Neural crest cell (in vitro differentiated cells): ENCODE measurements around the gene STARD3. TPM values are rescaled to one million over a fixed set of nuclear protein-coding genes. Genes with fewer than 3 reads are reported as not detected.

Experiments
- DNase-seq: peaks from one replicate; pipeline ENCODE4 v3.0.0; 2021; ENCODE audit warnings: low read depth, mixed read lengths, low spot score
- H3K27ac Mint-ChIP-seq: one replicate; pipeline ENCODE4 v1.8.0; 2021; ENCODE audit warnings: mild to moderate bottlenecking, mixed read lengths; ENCODE audit not compliant: unreplicated experiment
- H3K27me3 Mint-ChIP-seq: 2 replicates; pipeline ENCODE4 v1.8.0; 2021; ENCODE audit warnings: low read depth, mild to moderate bottlenecking, mixed read lengths
- H3K36me3 Mint-ChIP-seq: 2 replicates; pipeline ENCODE4 v1.8.0; 2021; ENCODE audit warnings: low read depth, mild to moderate bottlenecking, mixed read lengths
- H3K4me1 Mint-ChIP-seq: 2 replicates; pipeline ENCODE4 v1.8.0; 2021; ENCODE audit warnings: mixed read lengths
- H3K4me3 Mint-ChIP-seq: one replicate; pipeline ENCODE4 v1.8.0; 2021; ENCODE audit warnings: mild to moderate bottlenecking, mixed read lengths
- H3K9me3 Mint-ChIP-seq: 2 replicates; pipeline ENCODE4 v1.8.0; 2021; ENCODE audit warnings: mixed read lengths
- CTCF ChIP-seq: fragments of 200-600 bp; sonication (generic); conservative IDR thresholded peaks from 2 replicates; pipeline ENCODE4 v1.5.0; 2021; ENCODE audit warnings: antibody characterized with exemption, mild to moderate bottlenecking
- total RNA-seq: library from RNA; stranded (reverse); gene quantifications from 2 replicates; pipeline ENCODE4 v1.2.1, GENCODE V29; 2021

STARD3 gene
- total RNA-seq, 1 donor from 2014 or later = 60.6 TPM

- Mint-ChIP-seq H3K27ac (no peak overlapping the region), H3K36me3 (no peaks in the 10 kb centered on the region), H3K9me3 (no peaks in the 10 kb centered on the region), H3K4me3 (no peak overlapping the region), H3K4me1 (peaks cover 42% of the 10 kb centered on the region), H3K27me3 (no peaks in the 10 kb centered on the region)
- no peak for TF ChIP-seq CTCF
- no peak for DNase-seq
Measured at GRCh38 chr17:39703913-39704312, 67.0 kb downstream of the STARD3 start.

GRCh38 chr17:39704821-39705551 is 68.0 kb downstream of the STARD3 start:
- Mint-ChIP-seq H3K27me3 (no peaks in the 10 kb centered on the region), H3K4me3 (no peak overlapping the region), H3K27ac (no peak overlapping the region), H3K9me3 (no peaks in the 10 kb centered on the region), H3K4me1 (peaks cover 32% of the 10 kb centered on the region), H3K36me3 (no peaks in the 10 kb centered on the region)
- peak; percentile 48 for TF ChIP-seq CTCF
- no peak for DNase-seq

- no peaks in the 10 kb centered on the region for H3K9me3 Mint-ChIP-seq
- H3K36me3 Mint-ChIP-seq = no peaks in the 10 kb centered on the region
- no peaks in the 10 kb centered on the region for H3K27me3 Mint-ChIP-seq
- no peak overlapping the region for H3K4me3 Mint-ChIP-seq
- no peak overlapping the region for H3K27ac Mint-ChIP-seq
- peaks cover 29% of the 10 kb centered on the region for H3K4me1 Mint-ChIP-seq
- DNase-seq = no peak
- no peak for TF ChIP-seq CTCF
Measured at GRCh38 chr17:39705786-39706348, 68.9 kb downstream of the STARD3 start.

GRCh38 chr17:39706383-39706782 is 69.4 kb downstream of the STARD3 start:
- DNase-seq = no peak
- no peak for TF ChIP-seq CTCF
- no peak overlapping the region for H3K27ac Mint-ChIP-seq
- no peaks in the 10 kb centered on the region for H3K9me3 Mint-ChIP-seq
- peak overlapping the region; percentile 19 for H3K4me3 Mint-ChIP-seq
- no peaks in the 10 kb centered on the region for H3K27me3 Mint-ChIP-seq
- H3K4me1 Mint-ChIP-seq = peaks cover 24% of the 10 kb centered on the region
- H3K36me3 Mint-ChIP-seq = no peaks in the 10 kb centered on the region

- Mint-ChIP-seq H3K4me3 (no peak overlapping the region), H3K4me1 (peaks cover 18% of the 10 kb centered on the region), H3K36me3 (no peaks in the 10 kb centered on the region), H3K27ac (no peak overlapping the region), H3K9me3 (no peaks in the 10 kb centered on the region), H3K27me3 (no peaks in the 10 kb centered on the region)
- no peak for DNase-seq
- no peak for TF ChIP-seq CTCF
Measured at GRCh38 chr17:39706921-39707337, 70.0 kb downstream of the STARD3 start.
